Measurements from ENCODE around the gene NAXE.
"Not testable (repeated sequence)": the region's sequence is repeated elsewhere in the genome, so short reads cannot be mapped to it uniquely, and the experiment has no call there.

NAXE gene

DNA sequence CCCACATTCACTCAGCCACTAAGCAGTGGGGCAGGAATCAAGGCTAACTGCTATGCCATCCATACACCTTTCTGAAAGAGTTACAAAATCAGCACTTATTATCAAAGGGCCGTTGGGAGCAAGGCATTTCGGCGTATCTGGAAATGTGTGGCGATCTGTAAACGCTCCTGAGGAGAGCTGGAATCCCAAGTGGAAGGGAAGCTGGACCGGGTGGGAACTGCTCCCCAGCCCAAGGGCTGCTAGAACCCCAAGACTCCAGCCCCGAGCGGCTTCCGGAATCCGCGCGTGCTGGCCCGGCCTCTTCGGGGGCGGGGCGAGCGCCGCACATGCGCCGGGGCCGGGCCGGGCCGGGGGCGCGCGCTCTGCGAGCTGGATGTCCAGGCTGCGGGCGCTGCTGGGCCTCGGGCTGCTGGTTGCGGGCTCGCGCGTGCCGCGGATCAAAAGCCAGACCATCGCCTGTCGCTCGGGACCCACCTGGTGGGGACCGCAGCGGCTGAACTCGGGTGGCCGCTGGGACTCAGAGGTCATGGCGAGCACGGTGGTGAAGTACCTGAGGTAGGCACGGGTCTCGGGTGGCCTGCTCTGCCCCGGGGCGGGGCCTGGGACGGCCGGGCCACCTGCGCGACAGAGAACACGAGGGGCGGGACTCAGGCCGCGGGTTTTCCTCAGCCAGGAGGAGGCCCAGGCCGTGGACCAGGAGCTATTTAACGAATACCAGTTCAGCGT is at the start of gene NAXE:
TSS of gene NAXE (plus strand) at position 345 of the 726 bp plus-strand sequence. CDS start at position 374, 29 bp downstream.
- DNase-seq, result peak; percentile 92

DNA sequence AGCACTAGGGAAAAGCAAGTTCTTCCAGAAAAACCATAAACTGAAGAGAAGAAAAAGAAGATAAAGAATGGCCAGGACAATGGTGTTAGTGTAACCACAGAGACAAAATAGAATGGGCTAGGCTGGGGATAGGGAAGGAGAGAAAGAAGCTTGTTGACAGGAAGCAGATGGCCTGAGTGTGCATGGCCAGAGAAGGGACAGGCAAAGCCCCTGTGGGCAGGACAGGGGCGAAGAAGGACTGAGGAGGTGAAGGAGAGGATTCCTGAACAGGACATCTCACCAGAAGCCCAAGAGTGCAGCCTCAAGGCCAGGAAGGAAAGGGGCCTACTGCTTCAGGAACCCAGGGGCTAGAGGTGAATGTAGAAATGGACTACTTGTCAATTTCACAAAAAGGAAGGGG is 48.5 kb upstream of the NAXE start:
- DNase-seq, result peak; percentile 41

DNA sequence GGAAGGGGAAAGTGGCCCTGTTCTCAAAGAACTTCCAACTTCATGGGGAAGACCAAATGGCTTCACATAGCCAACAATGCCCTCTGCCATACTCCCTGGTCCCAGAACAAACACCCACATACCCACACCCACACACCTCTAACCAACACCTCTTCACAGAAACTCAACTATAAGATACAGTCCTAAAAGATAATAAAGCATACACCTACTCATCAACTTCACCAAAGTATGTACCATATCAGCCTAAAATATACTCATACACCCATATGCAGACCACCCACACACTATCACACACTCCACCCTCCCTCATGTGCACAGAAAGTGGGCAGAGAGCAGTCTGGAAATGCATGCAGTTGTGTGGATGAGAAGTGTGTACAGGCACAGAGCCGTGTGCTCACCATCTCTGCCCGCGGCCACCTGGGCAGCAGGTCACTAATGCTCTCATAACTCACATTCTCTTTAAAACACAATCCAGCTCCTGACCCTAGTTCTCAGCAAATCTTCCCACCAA is 46.9 kb upstream of the NAXE start:
- no peak for DNase-seq

DNA sequence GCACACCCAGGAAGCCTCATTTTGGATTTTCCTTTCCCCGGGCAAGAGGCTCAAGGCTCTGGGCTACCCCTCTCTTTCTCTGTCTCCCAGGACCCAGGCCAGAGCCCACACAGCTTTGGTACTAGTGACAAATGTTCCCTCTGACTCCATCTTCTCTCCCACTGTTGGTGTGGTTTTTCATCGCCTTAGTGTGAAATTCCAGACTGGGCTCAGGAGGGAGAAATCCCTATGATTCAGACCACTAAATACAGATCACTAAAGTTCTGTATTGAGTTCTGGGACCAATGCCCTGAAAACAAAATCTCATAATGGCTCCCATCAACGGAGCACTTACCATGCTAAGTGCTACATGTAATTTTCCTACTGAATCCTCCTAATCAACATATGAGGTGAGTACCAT is 45.3 kb upstream of the NAXE start:
- DNase-seq, result no peak

DNA sequence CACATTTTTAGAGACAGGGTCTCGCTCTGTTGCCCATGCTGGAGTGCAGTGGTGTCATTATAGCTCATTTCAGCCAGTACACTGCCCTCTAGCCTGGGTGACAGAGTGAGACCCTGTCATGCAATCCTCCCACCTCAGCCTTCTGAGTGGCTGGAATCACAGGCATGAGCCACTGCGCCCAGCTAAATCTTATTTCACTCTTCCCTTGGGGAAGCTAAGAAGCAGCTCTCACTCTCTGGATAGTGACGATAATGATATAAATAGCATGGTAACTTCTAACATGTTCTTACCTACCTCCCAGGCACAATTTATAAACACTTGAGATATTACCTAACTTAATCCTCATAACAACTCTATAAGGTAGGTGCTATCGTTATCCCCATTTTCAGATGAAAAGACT is 44.1 kb upstream of the NAXE start:
- no peak for DNase-seq

- no peak for DNase-seq
These were observed 43.6 kb upstream of the NAXE start for GRCh38 chr1:156547982-156548381.

- no peak for DNase-seq
These were observed 42.2 kb upstream of the NAXE start for GRCh38 chr1:156549390-156549789.

DNA sequence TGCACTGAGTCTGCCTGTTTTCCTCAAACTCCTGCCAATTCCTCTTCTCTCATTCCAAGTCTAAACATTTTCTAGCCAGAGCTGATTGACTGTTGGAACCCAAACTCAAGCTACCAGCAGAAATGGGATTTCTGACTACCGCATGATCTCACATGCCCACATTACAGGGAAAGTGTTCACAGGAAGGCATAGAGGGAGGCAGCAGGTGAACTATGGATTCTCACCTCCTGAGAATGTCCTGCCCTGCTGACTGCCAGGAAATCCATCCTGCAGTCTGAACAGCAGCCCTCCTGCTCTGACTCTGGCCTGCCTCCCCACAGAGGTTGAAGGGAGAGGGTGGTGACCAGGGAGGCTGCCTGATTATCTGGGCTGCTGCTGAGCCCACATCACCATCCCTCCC is 41.7 kb upstream of the NAXE start:
- DNase-seq, result no peak

- DNase-seq, result no peak
These were observed 41.2 kb upstream of the NAXE start for GRCh38 chr1:156550346-156550745.

GRCh38 chr1:156551066-156551643 is 40.4 kb upstream of the NAXE start:
- no peak for DNase-seq

DNA sequence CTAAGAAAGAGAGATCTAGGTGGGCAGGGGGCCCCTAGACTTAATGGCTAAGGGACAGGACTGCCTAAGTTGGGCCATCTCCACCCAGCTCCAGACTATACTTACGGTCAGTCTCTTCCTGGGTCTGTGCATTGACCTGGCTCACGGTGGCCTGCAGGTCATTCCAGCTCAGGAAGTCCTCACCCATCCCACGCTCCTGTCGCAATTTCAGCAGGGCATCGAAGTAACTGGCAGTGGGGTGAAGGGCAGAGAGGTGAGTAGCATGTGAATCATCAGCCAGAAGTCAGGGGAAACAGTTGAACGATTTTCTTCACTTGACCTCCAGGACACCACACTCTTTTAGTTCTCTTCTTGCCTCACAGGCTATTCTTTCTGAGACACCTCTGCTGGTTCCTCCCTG is 39.7 kb upstream of the NAXE start:
- DNase-seq, result no peak

GRCh38 chr1:156552518-156552917 is 39.1 kb upstream of the NAXE start:
- DNase-seq, result no peak

- not testable (repeated sequence) for DNase-seq
These were observed 38.6 kb upstream of the NAXE start for GRCh38 chr1:156552937-156553336.

GRCh38 chr1:156553860-156554485 is 37.6 kb upstream of the NAXE start:
- no peak for DNase-seq

DNA sequence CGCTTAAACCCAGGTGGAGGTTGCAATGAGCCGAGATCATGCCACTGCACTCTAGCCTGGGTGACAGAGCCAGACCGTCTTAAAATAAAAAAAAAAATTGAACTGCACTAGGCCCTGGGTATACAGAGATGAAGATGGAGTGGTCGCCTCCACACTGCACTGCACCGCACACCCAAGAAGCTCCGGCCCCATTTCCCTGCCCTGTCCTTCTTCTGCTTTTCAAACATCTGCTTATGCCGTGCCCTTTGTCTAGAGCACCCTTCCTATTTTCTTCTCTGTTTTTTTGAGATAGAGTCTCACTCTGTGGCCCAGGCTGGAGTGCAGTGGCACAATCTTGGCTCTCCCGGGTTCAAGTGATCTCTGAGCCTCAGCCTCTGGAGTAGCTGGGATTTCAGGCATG is 36.6 kb upstream of the NAXE start:
- DNase-seq, result no peak

GRCh38 chr1:156555715-156556114 is 35.9 kb upstream of the NAXE start:
- DNase-seq, result no peak

GRCh38 chr1:156556354-156556753 is 35.2 kb upstream of the NAXE start:
- DNase-seq, result no peak

DNA sequence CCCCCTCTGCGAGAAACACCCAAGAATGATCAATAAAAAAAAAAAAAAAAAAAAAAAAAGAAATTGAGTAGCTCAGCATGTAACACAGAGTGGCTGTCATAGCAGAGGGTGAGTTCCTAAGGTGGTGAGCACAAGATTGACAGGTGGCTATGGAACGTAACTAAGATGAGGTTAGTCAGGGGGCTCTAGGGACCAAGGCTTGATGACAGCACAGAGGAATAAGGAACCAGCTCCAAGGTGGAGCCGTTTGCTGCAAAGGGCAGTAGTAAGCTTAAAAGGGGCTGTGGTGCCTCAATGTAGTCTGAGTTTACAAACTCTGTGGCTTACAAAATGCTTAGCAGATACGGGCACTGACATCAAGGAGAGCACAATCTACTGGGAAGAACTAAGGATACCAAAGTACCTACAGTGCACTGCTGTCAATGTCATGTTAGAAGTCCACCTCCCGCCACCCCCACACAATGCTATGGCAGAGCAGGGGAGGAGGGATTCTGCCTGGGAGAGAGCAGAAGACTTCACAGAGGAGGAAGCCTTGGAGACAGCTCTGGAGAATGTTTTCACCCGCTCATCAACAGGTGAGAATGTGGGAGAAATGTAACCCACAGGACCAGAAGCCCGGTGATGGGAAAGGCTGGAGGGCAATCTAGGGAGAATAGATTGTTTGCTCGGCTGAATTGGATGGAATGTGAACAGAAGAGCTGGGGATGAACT is 32.3 kb upstream of the NAXE start:
- DNase-seq, result no peak

- no peak for DNase-seq
These were observed 31.7 kb upstream of the NAXE start for GRCh38 chr1:156559797-156560385.

- no peak for DNase-seq
These were observed 30.9 kb upstream of the NAXE start for GRCh38 chr1:156560585-156561163.

DNA sequence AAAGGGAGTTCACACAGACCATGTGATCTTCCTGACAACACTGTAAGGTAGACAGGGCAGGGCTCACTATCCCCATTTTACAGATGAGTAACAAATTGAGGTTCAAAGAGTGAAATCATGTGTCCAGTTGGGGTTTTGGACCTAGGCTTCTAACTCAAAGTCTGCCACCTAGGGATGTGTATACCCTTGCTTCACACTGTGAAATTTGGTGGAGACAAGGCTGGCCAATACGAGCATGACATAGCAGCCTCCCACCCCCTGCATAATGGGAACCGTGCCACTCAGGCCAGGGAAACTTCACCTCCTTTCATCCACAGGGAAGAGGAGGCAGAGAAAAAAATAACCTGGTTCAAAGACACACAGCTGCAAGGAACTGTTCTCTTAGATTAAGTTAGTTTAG is 26.1 kb upstream of the NAXE start:
- DNase-seq, result no peak

DNA sequence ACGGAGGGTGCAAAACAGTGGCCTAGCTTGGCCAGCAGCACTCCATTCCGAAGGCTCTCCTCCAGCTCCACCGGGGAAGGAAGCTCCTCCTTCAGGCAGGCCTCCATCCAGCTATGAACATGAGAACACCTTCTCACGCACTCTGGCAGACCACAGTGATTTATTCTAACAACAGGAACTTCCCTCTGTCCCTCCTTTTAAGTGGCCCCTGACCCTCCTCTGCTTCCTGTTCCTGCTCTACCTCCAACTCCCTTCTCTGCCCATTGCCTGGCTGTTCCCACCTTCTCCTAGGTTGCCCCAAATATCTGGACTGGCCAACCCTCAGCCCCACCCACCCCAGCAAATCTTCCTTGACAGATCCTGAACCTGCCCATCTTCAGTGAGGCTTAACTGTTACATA is 25.1 kb upstream of the NAXE start:
- DNase-seq, result no peak
